PC-3 (cell line): ENCODE data around the gene TXN. TPM values are rescaled to one million over a fixed set of nuclear protein-coding genes. Genes with fewer than 3 reads are reported as not detected.

Experiments used
- ATAC-seq: fragments of 200-7000 bp; cut with Tn5 transposase; 2 replicates; pipeline ENCODE4 v1.9.1; 2020; ENCODE audit warnings: mild to moderate bottlenecking, moderate library complexity
- Bru-seq: library from RNA; stranded (reverse); fragments of 400-500 nt; gene quantifications from one replicate; lab custom pipeline; 2021; lab: Mats Ljungman, UMichigan
- BruChase-seq, 2 experiments: library from RNA; stranded (reverse); fragments of 400-500 nt; gene quantifications; one replicate each; lab custom pipeline; 2021; lab: Mats Ljungman, UMichigan
- BruUV-seq: library from RNA; stranded (reverse); fragments of 400-500 nt; replicated peaks from 2 replicates; lab custom pipeline; 2021; lab: Mats Ljungman, UMichigan
- CTCF ChIA-PET: fragments of 300-600 bp; sonication (Branson Sonifier 250); formaldehyde crosslinking; loops from one replicate; lab custom pipeline; 2022; ENCODE audit warnings: antibody characterized with exemption; lab: Charles Lee
- POLR2A ChIA-PET: fragments of 300-600 bp; sonication (Branson Sonifier 250); formaldehyde crosslinking; loops from one replicate; lab custom pipeline; 2022; ENCODE audit warnings: antibody characterized with exemption; ENCODE audit not compliant: unreplicated experiment; lab: Charles Lee
- DNase-seq: peaks from one replicate; pipeline ENCODE4 v3.0.0-alpha.2; 2015
- H2AFZ ChIP-seq: fragments of 300-600 bp; sonication (generic); 2 replicates; pipeline ENCODE4 v1.6.0; 2016; ENCODE audit warnings: antibody characterized with exemption, low read length
- H3F3A ChIP-seq: fragments of 300-600 bp; sonication (generic); one replicate; pipeline ENCODE4 v1.6.0; 2017; ENCODE audit warnings: antibody characterized with exemption, low read length, control low read depth, mild to moderate bottlenecking; ENCODE audit not compliant: unreplicated experiment
- H3K27ac ChIP-seq: fragments of 300-600 bp; sonication (generic); 2 replicates; pipeline ENCODE4 v1.5.1; 2016; ENCODE audit warnings: mild to moderate bottlenecking, low read length
- H3K27me3 ChIP-seq: fragments of 300-600 bp; sonication (generic); 2 replicates; pipeline ENCODE4 v1.6.1; 2016; ENCODE audit warnings: low read length, mixed read lengths
- H3K36me3 ChIP-seq: fragments of 300-600 bp; sonication (generic); 2 replicates; pipeline ENCODE4 v1.6.1; 2016; ENCODE audit warnings: low read depth, mixed run types, low read length, mixed read lengths
- H3K4me1 ChIP-seq: fragments of 300-600 bp; sonication (generic); 2 replicates; pipeline ENCODE4 v1.5.1; 2016; ENCODE audit warnings: low read length; ENCODE audit not compliant: insufficient read depth
- H3K4me2 ChIP-seq: fragments of 300-600 bp; sonication (generic); 2 replicates; pipeline ENCODE4 v1.6.0; 2016; ENCODE audit warnings: low read length
- H3K4me3 ChIP-seq: fragments of 300-600 bp; sonication (generic); 2 replicates; pipeline ENCODE4 v1.5.1; 2016; ENCODE audit warnings: mild to moderate bottlenecking, low read length, mixed read lengths
- H3K79me2 ChIP-seq: fragments of 300-600 bp; sonication (generic); 2 replicates; pipeline ENCODE4 v1.6.1; 2017; ENCODE audit warnings: low read length, mixed read lengths
- H3K9ac ChIP-seq: fragments of 300-600 bp; sonication (generic); 2 replicates; pipeline ENCODE4 v1.6.0; 2016; ENCODE audit warnings: mild to moderate bottlenecking, low read length
- H3K9me2 ChIP-seq: fragments of 300-600 bp; sonication (generic); replicated peaks from 2 replicates; pipeline ENCODE4 v1.6.1; 2016; ENCODE audit warnings: mixed run types, low read length, mixed read lengths
- H3K9me3 ChIP-seq: fragments of 300-600 bp; sonication (generic); 2 replicates; pipeline ENCODE4 v1.6.1; 2016; ENCODE audit warnings: low read length, mixed read lengths
- H4K20me1 ChIP-seq: fragments of 300-600 bp; sonication (generic); 2 replicates; pipeline ENCODE4 v1.6.1; 2016; ENCODE audit warnings: low read length, mixed read lengths
- EZH2 ChIP-seq: fragments of 300-600 bp; sonication (generic); IDR thresholded peaks from one replicate; pipeline ENCODE4 v1.6.1; 2017; ENCODE audit warnings: antibody characterized with exemption, mild to moderate bottlenecking, low read length; ENCODE audit not compliant: unreplicated experiment
- EZH2phosphoT487 ChIP-seq: fragments of 300-600 bp; sonication (generic); IDR thresholded peaks from 2 replicates; pipeline ENCODE4 v1.6.1; 2018; ENCODE audit warnings: mild to moderate bottlenecking, antibody characterized with exemption, low read length, borderline replicate concordance
- intact Hi-C: fragments of 100-400 bp; cut with micrococcal nuclease; formaldehyde crosslinking; loops from 2 replicates; pipeline ENCODE4 v1.9.0; 2023
- long read RNA-seq: library from polyadenylated mRNA; unstranded; transcript quantifications from one replicate; pipeline ENCODE4 v2.0.0, GENCODE V29; 2021; ENCODE audit not compliant: unreplicated experiment
- total RNA-seq: library from RNA; depleted of rRNA; stranded (reverse); fragments of >200 nt; gene quantifications from 2 replicates; pipeline ENCODE4 v1.2.3, GENCODE V29; 2014; rRNA removed
- TF ChIP-seq, protein P1 (sequence below): fragments of 300-600 bp; sonication (generic); conservative IDR thresholded peaks from 2 replicates; pipeline ENCODE4 v1.5.1; 2017; ENCODE audit warnings: antibody characterized with exemption, low read depth, mild to moderate bottlenecking, low read length

TXN gene
- total RNA-seq (178 and 216 TPM in 2 replicates), Bru-seq, nascent RNA (percentile 89 among the genes with signal in this experiment), BruChase-seq, experiment 1, labeled RNA remaining after a 6-hour chase (percentile 82 among the genes with signal in this experiment), BruChase-seq, experiment 2, labeled RNA remaining after a 2-hour chase (percentile 74 among the genes with signal in this experiment)
- long read RNA-seq, transcript TXN-202 (5 exons, 869 nt) = major isoform, 137 of 144 reads
- long read RNA-seq, partial matches to known transcripts = 4 of 144 reads
- long read RNA-seq, other reads (novel, unspliced or antisense) = 3 of 144 reads

DNA sequence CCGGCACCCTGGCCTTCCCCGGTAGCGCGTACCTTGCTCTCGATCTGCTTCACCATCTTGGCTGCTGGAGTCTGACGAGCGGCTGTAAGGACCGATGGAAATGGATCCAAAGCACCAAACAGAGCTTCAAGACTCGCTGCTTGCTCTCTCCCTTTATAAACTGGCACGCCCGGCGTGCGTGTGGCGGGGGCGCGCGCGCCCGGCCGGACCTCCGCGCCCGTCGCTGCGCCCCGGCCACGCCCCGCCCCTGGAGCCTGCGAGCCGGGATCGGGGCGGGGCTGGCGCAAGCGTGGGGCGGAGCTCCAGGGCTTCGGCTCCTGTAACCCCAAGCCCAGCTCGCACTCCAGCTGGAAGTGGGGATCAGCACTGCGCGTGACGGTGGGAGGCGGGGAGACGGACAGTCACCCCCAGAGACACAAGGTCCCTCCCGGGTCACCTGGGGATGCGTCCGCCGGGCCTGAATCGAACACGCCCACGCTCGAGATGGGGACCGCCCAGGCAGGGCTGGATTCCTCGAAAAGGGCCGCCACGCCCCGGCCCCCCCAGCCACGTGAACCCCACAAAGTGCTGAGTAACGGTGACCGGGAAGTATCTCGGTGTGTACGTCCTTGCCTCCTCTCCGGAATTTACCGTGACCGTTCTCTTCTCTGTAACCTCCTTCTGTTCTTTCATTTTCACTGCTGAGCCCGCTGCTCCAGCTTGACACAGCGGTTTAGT is at the start of gene TXN:
TSS of gene TXN (minus strand) at position 128 of the 717 bp plus-strand sequence. CDS start at position 56, 72 bp downstream.
- no peak for TF ChIP-seq EZH2
- TF ChIP-seq, protein P1, sequence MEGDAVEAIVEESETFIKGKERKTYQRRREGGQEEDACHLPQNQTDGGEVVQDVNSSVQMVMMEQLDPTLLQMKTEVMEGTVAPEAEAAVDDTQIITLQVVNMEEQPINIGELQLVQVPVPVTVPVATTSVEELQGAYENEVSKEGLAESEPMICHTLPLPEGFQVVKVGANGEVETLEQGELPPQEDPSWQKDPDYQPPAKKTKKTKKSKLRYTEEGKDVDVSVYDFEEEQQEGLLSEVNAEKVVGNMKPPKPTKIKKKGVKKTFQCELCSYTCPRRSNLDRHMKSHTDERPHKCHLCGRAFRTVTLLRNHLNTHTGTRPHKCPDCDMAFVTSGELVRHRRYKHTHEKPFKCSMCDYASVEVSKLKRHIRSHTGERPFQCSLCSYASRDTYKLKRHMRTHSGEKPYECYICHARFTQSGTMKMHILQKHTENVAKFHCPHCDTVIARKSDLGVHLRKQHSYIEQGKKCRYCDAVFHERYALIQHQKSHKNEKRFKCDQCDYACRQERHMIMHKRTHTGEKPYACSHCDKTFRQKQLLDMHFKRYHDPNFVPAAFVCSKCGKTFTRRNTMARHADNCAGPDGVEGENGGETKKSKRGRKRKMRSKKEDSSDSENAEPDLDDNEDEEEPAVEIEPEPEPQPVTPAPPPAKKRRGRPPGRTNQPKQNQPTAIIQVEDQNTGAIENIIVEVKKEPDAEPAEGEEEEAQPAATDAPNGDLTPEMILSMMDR = no peak
- no peak for TF ChIP-seq EZH2phosphoT487
- intact Hi-C loops = no loop called here
- peaks cover 34% of the 10 kb centered on the region for H3K4me1 ChIP-seq

DNA sequence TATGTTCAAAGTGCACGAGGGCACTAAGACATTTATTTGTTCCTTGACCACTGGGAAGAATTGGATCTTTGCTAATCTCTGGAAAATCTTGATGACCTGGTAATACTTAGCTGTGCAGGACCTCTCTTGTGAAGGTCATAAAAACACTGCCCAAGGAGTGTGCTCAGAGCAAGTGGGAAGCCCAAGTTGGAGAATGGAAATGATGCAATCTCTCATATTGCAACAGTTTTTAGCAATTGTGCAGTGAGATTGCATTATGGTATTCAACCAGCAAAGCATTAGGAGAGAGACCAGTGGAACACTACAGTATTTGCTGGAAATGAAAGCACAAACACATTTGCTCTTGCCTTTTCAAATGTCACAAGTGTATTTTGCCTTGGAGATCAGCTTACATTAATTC is 46.8 kb upstream of the TXN start:
- no TSS peak for BruUV-seq
- Histone ChIP-seq H4K20me1 (no peaks in the 10 kb centered on the region), H3K4me3 (no peak overlapping the region), H3K9me3 (no peaks in the 10 kb centered on the region), H2AFZ (no peak overlapping the region), H3K9me2 (no peaks in the 10 kb centered on the region), H3K27me3 (no peaks in the 10 kb centered on the region), H3K79me2 (no peaks in the 10 kb centered on the region), H3K4me2 (no peak overlapping the region), H3F3A (no peaks in the 10 kb centered on the region), H3K36me3 (no peaks in the 10 kb centered on the region), H3K27ac (no peak overlapping the region), H3K9ac (no peak overlapping the region), H3K4me1 (no peaks in the 10 kb centered on the region)
- no peak for DNase-seq
- intact Hi-C loops = no loop called here
- ChIA-PET POLR2A (no interaction called here), CTCF (no interaction called here)
- ATAC-seq = no peak
- TF ChIP-seq, protein P1 = no peak
- TF ChIP-seq EZH2phosphoT487 (no peak), EZH2 (no peak)

More for the DNA sequence above, at the start of gene TXN:
- ChIA-PET POLR2A (interaction anchor here (0.7 kb wide), 1 partner anchor 1427 kb away, joined by 6 read pairs; no protein-coding TSS in a partner anchor), CTCF (no interaction called here)
- H3F3A ChIP-seq = no peaks in the 10 kb centered on the region
- no peaks in the 10 kb centered on the region for H3K36me3 ChIP-seq
- ATAC-seq (peak; percentile 73), DNase-seq (peak; percentile 77)
- no peaks in the 10 kb centered on the region for H3K27me3 ChIP-seq
- H3K79me2 ChIP-seq = peaks cover 61% of the 10 kb centered on the region
- peaks cover 36% of the 10 kb centered on the region for H4K20me1 ChIP-seq
- H3K4me3 ChIP-seq = peak within 1 kb of the TSS; percentile 88
- BruUV-seq = no TSS peak
- peak within 1 kb of the TSS; percentile 92 for H3K9ac ChIP-seq
- no peaks in the 10 kb centered on the region for H3K9me3 ChIP-seq
- peak within 1 kb of the TSS; percentile 93 for H2AFZ ChIP-seq
- peak within 1 kb of the TSS; percentile 86 for H3K27ac ChIP-seq
- H3K4me2 ChIP-seq = peak within 1 kb of the TSS; percentile 94
- no peaks in the 10 kb centered on the region for H3K9me2 ChIP-seq
